ENCODE measurements around the gene MCU.
"Not testable (repeated sequence)": the region's sequence is repeated elsewhere in the genome, so short reads cannot be mapped to it uniquely, and the experiment has no call there.

MCU gene

GRCh38 chr10:72688208-72688651, 3.7 kb upstream of the MCU start:
- DNase-seq: no peak

GRCh38 chr10:72689660-72690059, 2.3 kb upstream of the MCU start:
- no peak for DNase-seq

GRCh38 chr10:72690071-72690755, 1.7 kb upstream of the MCU start:
- no peak for DNase-seq

GRCh38 chr10:72691470-72691862, 477 bp upstream of the MCU start:
- DNase-seq: no peak

GRCh38 chr10:72692744-72692993, 726 bp downstream of the MCU start:
- no peak for DNase-seq

- DNase-seq: no peak
These were observed 1.2 kb downstream of the MCU start for GRCh38 chr10:72692994-72693781.

- no peak for DNase-seq
These were observed 2.8 kb downstream of the MCU start for GRCh38 chr10:72694476-72695369.

GRCh38 chr10:72695496-72695895, 3.6 kb downstream of the MCU start:
- DNase-seq: no peak

- no peak for DNase-seq
These were observed 5.8 kb downstream of the MCU start for GRCh38 chr10:72697716-72698115.

GRCh38 chr10:72702465-72702864, 10.5 kb downstream of the MCU start:
- DNase-seq: not testable (repeated sequence)

GRCh38 chr10:72702868-72703581, 11.1 kb downstream of the MCU start:
- DNase-seq: no peak

- DNase-seq: no peak
These were observed 12.2 kb downstream of the MCU start for GRCh38 chr10:72704117-72704516.

GRCh38 chr10:72709041-72709440, 17.1 kb downstream of the MCU start:
- no peak for DNase-seq

- no peak for DNase-seq
These were observed 20.2 kb downstream of the MCU start for GRCh38 chr10:72712136-72712535.

GRCh38 chr10:72719941-72720592, 28.1 kb downstream of the MCU start:
- DNase-seq: no peak

- DNase-seq: no peak
These were observed 29.1 kb downstream of the MCU start for GRCh38 chr10:72720814-72721660.

- no peak for DNase-seq
These were observed 35.2 kb downstream of the MCU start for GRCh38 chr10:72727130-72727529.

GRCh38 chr10:72728462-72728861, 36.5 kb downstream of the MCU start:
- DNase-seq: no peak

GRCh38 chr10:72729528-72729927, 37.6 kb downstream of the MCU start:
- no peak for DNase-seq

- DNase-seq: no peak
These were observed 38.5 kb downstream of the MCU start for GRCh38 chr10:72730479-72730878.

GRCh38 chr10:72731916-72732419, 40.0 kb downstream of the MCU start:
- no peak for DNase-seq

Measured in DMS79 (cell line).